ENCODE data around the gene REN.

DNA sequence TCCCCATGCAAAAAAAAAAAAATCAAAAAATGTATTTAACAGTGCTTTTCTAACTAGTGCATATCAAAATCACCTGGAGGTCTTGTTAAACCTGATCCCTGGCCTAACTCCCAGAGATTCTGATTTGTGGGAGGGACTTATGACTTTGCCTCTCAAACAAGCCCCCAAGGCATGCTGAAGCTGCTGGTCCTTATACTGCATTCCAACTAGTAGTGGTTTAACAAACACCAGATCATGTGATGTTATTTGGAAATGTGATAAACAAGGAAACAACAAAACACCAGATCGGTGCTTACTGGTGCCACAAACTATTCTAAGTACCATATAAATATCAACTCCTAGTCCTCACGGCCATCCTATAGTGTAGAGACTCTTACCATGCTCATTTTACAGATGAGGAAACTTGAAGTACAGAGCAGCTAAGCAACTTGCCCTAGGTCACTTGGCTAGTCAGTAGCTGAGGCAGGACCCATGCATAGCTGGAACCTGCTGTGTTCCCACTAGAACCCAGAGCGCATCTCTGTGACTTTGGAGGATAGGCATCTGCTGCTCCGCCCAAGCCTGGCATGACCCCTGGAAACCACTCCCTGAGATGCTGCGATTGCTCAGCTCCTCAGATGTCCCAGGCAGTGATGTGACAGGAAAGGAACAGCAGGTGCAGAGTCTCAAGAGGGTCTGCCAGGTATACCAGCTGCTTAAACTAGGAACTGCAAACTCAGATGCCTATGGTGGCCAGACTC lies 55.1 kb downstream of the REN start:
- TF ChIP-seq, protein P1, sequence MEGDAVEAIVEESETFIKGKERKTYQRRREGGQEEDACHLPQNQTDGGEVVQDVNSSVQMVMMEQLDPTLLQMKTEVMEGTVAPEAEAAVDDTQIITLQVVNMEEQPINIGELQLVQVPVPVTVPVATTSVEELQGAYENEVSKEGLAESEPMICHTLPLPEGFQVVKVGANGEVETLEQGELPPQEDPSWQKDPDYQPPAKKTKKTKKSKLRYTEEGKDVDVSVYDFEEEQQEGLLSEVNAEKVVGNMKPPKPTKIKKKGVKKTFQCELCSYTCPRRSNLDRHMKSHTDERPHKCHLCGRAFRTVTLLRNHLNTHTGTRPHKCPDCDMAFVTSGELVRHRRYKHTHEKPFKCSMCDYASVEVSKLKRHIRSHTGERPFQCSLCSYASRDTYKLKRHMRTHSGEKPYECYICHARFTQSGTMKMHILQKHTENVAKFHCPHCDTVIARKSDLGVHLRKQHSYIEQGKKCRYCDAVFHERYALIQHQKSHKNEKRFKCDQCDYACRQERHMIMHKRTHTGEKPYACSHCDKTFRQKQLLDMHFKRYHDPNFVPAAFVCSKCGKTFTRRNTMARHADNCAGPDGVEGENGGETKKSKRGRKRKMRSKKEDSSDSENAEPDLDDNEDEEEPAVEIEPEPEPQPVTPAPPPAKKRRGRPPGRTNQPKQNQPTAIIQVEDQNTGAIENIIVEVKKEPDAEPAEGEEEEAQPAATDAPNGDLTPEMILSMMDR (IDR thresholded peaks at IDR 0.05; ENCODE audit: low read length): no peak
- no peak for TF ChIP-seq EZH2 (IDR thresholded peaks at IDR 0.05; ENCODE audit: borderline replicate concordance, low read length)
